ENCODE data around the gene C4BPB.

DNA sequence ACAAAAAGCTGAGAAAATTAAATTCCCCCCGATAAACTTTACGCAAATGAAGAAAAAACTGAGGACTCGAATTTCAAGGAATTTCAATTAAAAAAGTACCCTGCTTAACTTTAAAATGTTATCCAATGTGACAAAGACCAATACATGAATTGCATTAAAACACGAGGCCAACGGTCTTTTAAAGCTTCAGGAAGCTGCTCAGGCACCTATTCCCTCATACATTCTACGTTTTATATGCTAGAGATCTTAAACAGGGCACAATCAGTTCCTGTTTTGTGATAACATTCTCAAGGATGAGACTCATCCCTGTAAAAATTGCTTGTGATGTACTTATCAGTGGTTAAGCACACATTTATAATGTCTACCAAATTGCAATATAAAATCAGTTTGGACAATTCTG is 40.6 kb upstream of the C4BPB start:
- TF ChIP-seq, protein P1, sequence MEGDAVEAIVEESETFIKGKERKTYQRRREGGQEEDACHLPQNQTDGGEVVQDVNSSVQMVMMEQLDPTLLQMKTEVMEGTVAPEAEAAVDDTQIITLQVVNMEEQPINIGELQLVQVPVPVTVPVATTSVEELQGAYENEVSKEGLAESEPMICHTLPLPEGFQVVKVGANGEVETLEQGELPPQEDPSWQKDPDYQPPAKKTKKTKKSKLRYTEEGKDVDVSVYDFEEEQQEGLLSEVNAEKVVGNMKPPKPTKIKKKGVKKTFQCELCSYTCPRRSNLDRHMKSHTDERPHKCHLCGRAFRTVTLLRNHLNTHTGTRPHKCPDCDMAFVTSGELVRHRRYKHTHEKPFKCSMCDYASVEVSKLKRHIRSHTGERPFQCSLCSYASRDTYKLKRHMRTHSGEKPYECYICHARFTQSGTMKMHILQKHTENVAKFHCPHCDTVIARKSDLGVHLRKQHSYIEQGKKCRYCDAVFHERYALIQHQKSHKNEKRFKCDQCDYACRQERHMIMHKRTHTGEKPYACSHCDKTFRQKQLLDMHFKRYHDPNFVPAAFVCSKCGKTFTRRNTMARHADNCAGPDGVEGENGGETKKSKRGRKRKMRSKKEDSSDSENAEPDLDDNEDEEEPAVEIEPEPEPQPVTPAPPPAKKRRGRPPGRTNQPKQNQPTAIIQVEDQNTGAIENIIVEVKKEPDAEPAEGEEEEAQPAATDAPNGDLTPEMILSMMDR (conservative IDR thresholded peaks at IDR 0.05; ENCODE audit: low read depth, low read length): no peak
- no peak for TF ChIP-seq EZH2phosphoT487 (IDR thresholded peaks at IDR 0.05; ENCODE audit: borderline replicate concordance, low read length)
